ENCODE data around the gene CALHM1.
A peak's percentile ranks its signal among the peaks of the same experiment; 100 is the strongest.
"Not testable (repeated sequence)": the region's sequence is repeated elsewhere in the genome, so short reads cannot be mapped to it uniquely, and the experiment has no call there.

Gene CALHM1

GRCh38 chr10:103486635-103487409 is 28.1 kb upstream of the CALHM1 start:
- not testable (repeated sequence) for DNase-seq (ENCODE audit: low read depth)

- peak; percentile 14 for DNase-seq (ENCODE audit: low read depth)
These were observed 23.4 kb upstream of the CALHM1 start for GRCh38 chr10:103481974-103482531.

- no peak for DNase-seq (ENCODE audit: low read depth)
These were observed 21.8 kb upstream of the CALHM1 start for GRCh38 chr10:103480521-103480920.

GRCh38 chr10:103479135-103479534 is 20.4 kb upstream of the CALHM1 start, which contains the start of gene CALHM3:
Gene CALHM3 (minus strand): TSS chr10:103479240. CDS start chr10:103479032, 208 bp downstream.
- no peak for DNase-seq (ENCODE audit: low read depth)

- no peak for DNase-seq (ENCODE audit: low read depth)
These were observed 20.0 kb upstream of the CALHM1 start for GRCh38 chr10:103478671-103479070.

GRCh38 chr10:103476046-103476768 is 17.5 kb upstream of the CALHM1 start:
- DNase-seq (ENCODE audit: low read depth): no peak

- no peak for DNase-seq (ENCODE audit: low read depth)
These were observed 16.7 kb upstream of the CALHM1 start for GRCh38 chr10:103475437-103475836.

GRCh38 chr10:103474077-103474476 is 15.4 kb upstream of the CALHM1 start:
- no peak for DNase-seq (ENCODE audit: low read depth)

- DNase-seq (ENCODE audit: low read depth): no peak
These were observed 14.6 kb upstream of the CALHM1 start for GRCh38 chr10:103473261-103473671.

- no peak for DNase-seq (ENCODE audit: low read depth)
These were observed 13.3 kb upstream of the CALHM1 start for GRCh38 chr10:103472005-103472404.

GRCh38 chr10:103470761-103471653 is 12.3 kb upstream of the CALHM1 start:
- peak; percentile 26 for DNase-seq (ENCODE audit: low read depth)

- no peak for DNase-seq (ENCODE audit: low read depth)
These were observed 10.5 kb upstream of the CALHM1 start for GRCh38 chr10:103469201-103469600.

- no peak for DNase-seq (ENCODE audit: low read depth)
These were observed 8.7 kb upstream of the CALHM1 start for GRCh38 chr10:103467406-103467805.

GRCh38 chr10:103466734-103467133 is 8.0 kb upstream of the CALHM1 start:
- DNase-seq (ENCODE audit: low read depth): no peak

- no peak for DNase-seq (ENCODE audit: low read depth)
These were observed 6.9 kb upstream of the CALHM1 start for GRCh38 chr10:103465411-103466179.

GRCh38 chr10:103463499-103463898 is 4.8 kb upstream of the CALHM1 start:
- no peak for DNase-seq (ENCODE audit: low read depth)

GRCh38 chr10:103459615-103460014 is 915 bp upstream of the CALHM1 start:
- DNase-seq (ENCODE audit: low read depth): no peak

- no peak for DNase-seq (ENCODE audit: low read depth)
These were observed 660 bp downstream of the CALHM1 start for GRCh38 chr10:103457896-103458583.

GRCh38 chr10:103457176-103457712 is 1.5 kb downstream of the CALHM1 start:
- no peak for DNase-seq (ENCODE audit: low read depth)

- no peak for DNase-seq (ENCODE audit: low read depth)
These were observed 2.5 kb downstream of the CALHM1 start for GRCh38 chr10:103456074-103456660.
